Pancreas (tissue), 10 donors: ENCODE measurements around the gene MCC. TPM values are rescaled to one million over a fixed set of nuclear protein-coding genes. Genes with fewer than 3 reads are reported as not detected.

Source experiments
- ATAC-seq, 4 donors: fragments of 200-7000 bp; cut with Tn5 transposase; one replicate each; pipeline versions ENCODE4 v1.8.0 to v1.9.1; 2020; ENCODE audit warnings: mild to moderate bottlenecking in 4 of 4, moderate library complexity in 4 of 4
- DNase-seq, 6 donors: peaks; one replicate each; pipeline ENCODE4 v3.0.0-alpha.2; 2020
- FAIRE-seq: peaks from 2 replicates; lab custom pipeline; 2012; peaks lifted over from hg19 to GRCh38; lab: Jason Lieb, UNC
- H3K27ac ChIP-seq, 4 donors: fragments of 200-600 bp; sonication (generic); 1 replicate in 3 of 4; 2 replicates in 1 of 4; pipeline versions ENCODE4 v1.5.0 to v1.8.0; 2020
- H3K27me3 ChIP-seq, 4 donors: fragments of 200-600 bp; one replicate each; pipeline ENCODE4 v1.8.0; 2021
- H3K36me3 ChIP-seq, 3 donors: fragments of 200-600 bp; sonication (generic) in 1 of 3; one replicate each; pipeline versions ENCODE4 v1.5.0 to v1.8.0; 2020 to 2021
- H3K4me1 ChIP-seq, 3 donors: fragments of 200-600 bp; one replicate each; pipeline ENCODE4 v1.8.0; 2021
- H3K4me3 ChIP-seq, 4 donors: fragments of 200-600 bp; sonication (generic) in 2 of 4; one replicate each; pipeline versions ENCODE4 v1.5.0 to v1.8.0; 2020 to 2021
- H3K9me3 ChIP-seq, 4 donors: fragments of 200-600 bp; one replicate each; pipeline ENCODE4 v1.8.0; 2021
- CTCF ChIP-seq, 4 donors: fragments of 200-600 bp; sonication (generic) in 3 of 4; IDR thresholded peaks; one replicate each; pipeline versions ENCODE4 v1.5.0 to v1.8.0; 2021; ENCODE audit warnings: antibody characterized with exemption in 4 of 4
- WGBS, 2 donors: extraction: QIAGEN DNeasy Blood & Tissue Kit; methylation state at CpG; one replicate each; pipeline ENCODE4 v1.1.7; 2013; 5-methylcytosine and 5-hydroxymethylcytosine counted together
- intact Hi-C, 3 donors: fragments of 100-400 bp; cut with DNase I; formaldehyde crosslinking; loops; one replicate each; pipeline versions ENCODE4 v1.11.1 to v1.14.2; 2022
- polyA plus RNA-seq, 2 donors: library from polyadenylated mRNA; stranded (reverse); fragments of 200-250 nt; gene quantifications; one replicate each; pipeline ENCODE4 v1.2.3, GENCODE V29; 2013
- total RNA-seq, 6 donors: library from RNA; stranded (reverse); fragmentation: NEBNext Ultra II Directional in 4 of 6; extraction: Animal tissue kit (Norgen Biotek cat#: 25700) in 4 of 6; gene quantifications; one replicate each; pipeline versions ENCODE4 v1.2.1 to v1.2.4, GENCODE V29; 2021 to 2023
- donor health status: healthy with polysubstance abuse.
- donor health status: DM: no; HTN: no; CAD: no; lungs with moderate emphysema.
- donor health status: DM: no; HTN: no; CAD: no.
- donor health status: control.
- donor health status: control.
- donor health status: Bipolar disorder and iron deficiency.
- donor health status: DM: yes; HTN: yes; CAD: no.
- donor health status: DM: no; HTN: no; CAD: no.
- donor health status: DM: no; HTN: no; CAD: no.
- donor health status: DM: yes; HTN: yes; CAD: no.

MCC gene
- total and polyA plus RNA-seq, 8 donors = 1.3 to 8.3 (median 4.0) TPM

- DNase-seq (no peak), FAIRE-seq (no peak), ATAC-seq (no peak)
- intact Hi-C loops = no loop called here
- 69 to 74% methylated on average over 3 of the region's 3 CpGs for WGBS, 2 donors
- no peaks in the 10 kb centered on the region for H3K36me3 ChIP-seq
- no peak for TF ChIP-seq CTCF (IDR thresholded peaks at IDR 0.05)
- H3K27ac ChIP-seq = no peak overlapping the region
- no peaks in the 10 kb centered on the region for H3K27me3 ChIP-seq
- H3K9me3 ChIP-seq = no peaks in the 10 kb centered on the region
- H3K4me3 ChIP-seq = no peak overlapping the region
- H3K4me1 ChIP-seq = no peaks in the 10 kb centered on the region
These were observed 300.3 kb downstream of the MCC start for GRCh38 chr5:113187906-113188305.

GRCh38 chr5:113186061-113186460, 302.2 kb downstream of the MCC start:
- Histone ChIP-seq H3K27me3 (no peaks in the 10 kb centered on the region), H3K4me1 (no peaks in the 10 kb centered on the region), H3K27ac (no peak overlapping the region), H3K9me3 (no peaks in the 10 kb centered on the region), H3K36me3 (no peaks in the 10 kb centered on the region), H3K4me3 (no peak overlapping the region)
- ATAC-seq (no peak), FAIRE-seq (no peak), DNase-seq (no peak)
- TF ChIP-seq CTCF (IDR thresholded peaks at IDR 0.05) = no peak
- intact Hi-C loops = no loop called here
- 91 to 94% methylated on average over 7 of the region's 7 CpGs for WGBS, 2 donors

GRCh38 chr5:113183694-113184093, 304.6 kb downstream of the MCC start:
- 73 to 75% methylated on average over 2 of the region's 2 CpGs for WGBS, 2 donors
- ATAC-seq (no peak), FAIRE-seq (no peak)

GRCh38 chr5:113182658-113183344, 305.5 kb downstream of the MCC start:
- DNase-seq (no peak), FAIRE-seq (no peak), ATAC-seq (no peak)
- H3K36me3 ChIP-seq = no peaks in the 10 kb centered on the region
- no peaks in the 10 kb centered on the region for H3K27me3 ChIP-seq
- TF ChIP-seq CTCF (IDR thresholded peaks at IDR 0.05) = no peak
- no peaks in the 10 kb centered on the region for H3K4me1 ChIP-seq
- no peaks in the 10 kb centered on the region for H3K9me3 ChIP-seq
- H3K27ac ChIP-seq = no peak overlapping the region
- WGBS, 2 donors = 85% methylated on average over 11 of the region's 11 CpGs
- intact Hi-C loops = no loop called here
- no peak overlapping the region for H3K4me3 ChIP-seq

More at GRCh38 chr5:113183694-113184093, 304.6 kb downstream of the MCC start:
- Histone ChIP-seq H3K27me3 (no peaks in the 10 kb centered on the region), H3K9me3 (no peaks in the 10 kb centered on the region), H3K4me1 (no peaks in the 10 kb centered on the region), H3K36me3 (no peaks in the 10 kb centered on the region), H3K4me3 (no peak overlapping the region), H3K27ac (no peak overlapping the region)
- intact Hi-C loops = no loop called here
- TF ChIP-seq CTCF (IDR thresholded peaks at IDR 0.05) = no peak
- no peak for DNase-seq

GRCh38 chr5:113181853-113182490, 306.3 kb downstream of the MCC start:
- FAIRE-seq (no peak), DNase-seq (no peak), ATAC-seq (no peak)
- Histone ChIP-seq H3K27ac (no peak overlapping the region), H3K9me3 (no peaks in the 10 kb centered on the region), H3K4me3 (no peak overlapping the region), H3K4me1 (no peaks in the 10 kb centered on the region), H3K27me3 (no peaks in the 10 kb centered on the region), H3K36me3 (no peaks in the 10 kb centered on the region)
- TF ChIP-seq CTCF (IDR thresholded peaks at IDR 0.05) = no peak
- intact Hi-C loops = no loop called here
- WGBS, 2 donors = 72 to 82% methylated on average over 3 of the region's 3 CpGs
